H1 (cell line): ENCODE results near the gene PAIP2B. TPM values are rescaled to one million over a fixed set of nuclear protein-coding genes. Genes with fewer than 3 reads are reported as not detected.
A peak's percentile ranks its signal among the peaks of the same experiment; 100 is the strongest.

Experiments
- CTCF ChIA-PET: fragments of 300-600 bp; sonication (Branson Sonifier 250); formaldehyde crosslinking; loops from one replicate; lab custom pipeline; 2021; ENCODE audit not compliant: partially characterized antibody; lab: Charles Lee
- POLR2A ChIA-PET: fragments of 300-600 bp; sonication (Branson Sonifier 250); formaldehyde crosslinking; loops from one replicate; lab custom pipeline; 2021; ENCODE audit warnings: inconsistent platforms; ENCODE audit not compliant: partially characterized antibody; lab: Charles Lee
- DNase-seq, 2 experiments: peaks; one replicate each; pipeline versions ENCODE4 v3.0.0 to v3.0.0-alpha.2; 2010 to 2022; ENCODE audit warnings: low spot score in 2 of 2, low read depth in 1 of 2, mixed read lengths in 1 of 2
- FAIRE-seq: peaks from 2 replicates; lab custom pipeline; 2011; peaks lifted over from hg19 to GRCh38; lab: Jason Lieb, UNC
- H2AFZ ChIP-seq: 2 replicates; pipeline ENCODE4 v1.8.1; 2012; ENCODE audit warnings: low read length, inconsistent platforms
- H2AK5ac ChIP-seq: 2 replicates; pipeline ENCODE4 v1.6.1; 2013; ENCODE audit warnings: low read depth, low read length
- H2BK120ac ChIP-seq: replicated peaks from 2 replicates; pipeline ENCODE3; 2013; ENCODE audit warnings: low read depth, low read length, inconsistent platforms
- H2BK12ac ChIP-seq: 2 replicates; pipeline ENCODE4 v1.6.1; 2013; ENCODE audit warnings: low read depth, low read length
- H2BK15ac ChIP-seq: 2 replicates; pipeline ENCODE4 v1.6.1; 2013; ENCODE audit warnings: low read length
- H2BK20ac ChIP-seq: 2 replicates; pipeline ENCODE4 v1.6.1; 2013; ENCODE audit warnings: low read length
- H2BK5ac ChIP-seq: 2 replicates; pipeline ENCODE4 v1.6.1; 2013; ENCODE audit warnings: low read depth, low read length
- H3K14ac ChIP-seq: 2 replicates; pipeline ENCODE4 v1.6.1; 2013; ENCODE audit warnings: inconsistent platforms; ENCODE audit not compliant: insufficient read length
- H3K18ac ChIP-seq: 2 replicates; pipeline ENCODE4 v1.6.1; 2013; ENCODE audit warnings: low read length; ENCODE audit errors: extremely low read depth
- H3K23ac ChIP-seq: 2 replicates; pipeline ENCODE4 v1.6.1; 2013; ENCODE audit warnings: inconsistent platforms; ENCODE audit not compliant: insufficient read length
- H3K23me2 ChIP-seq: 2 replicates; pipeline ENCODE4 v1.6.1; 2013; ENCODE audit warnings: low read depth, low read length
- H3K27ac ChIP-seq: 2 replicates; pipeline ENCODE4 v1.6.1; 2011; ENCODE audit warnings: low read depth, low read length, inconsistent platforms
- H3K27me3 ChIP-seq, 4 experiments: replicated peaks in 1 of 4; 1 replicate in 1 of 4; 2 replicates in 3 of 4; pipeline versions ENCODE4 v1.6.1 to v1.8.1; 2011 to 2013; ENCODE audit warnings: low read length in 3 of 4, mild to moderate bottlenecking in 3 of 4, inconsistent platforms in 2 of 4, mixed read lengths in 2 of 4, moderate library complexity in 1 of 4; ENCODE audit not compliant: control insufficient read depth in 3 of 4, insufficient read depth in 3 of 4; ENCODE audit errors: extremely low read depth in 1 of 4
- H3K36me3 ChIP-seq, 4 experiments: 2 replicates each; pipeline versions ENCODE4 v1.6.1 to v1.8.1; 2011 to 2013; ENCODE audit warnings: mild to moderate bottlenecking in 4 of 4, low read length in 3 of 4, moderate library complexity in 2 of 4, control low read depth in 1 of 4, inconsistent platforms in 1 of 4; ENCODE audit not compliant: insufficient read depth in 4 of 4, control insufficient read depth in 2 of 4
- H3K4ac ChIP-seq: replicated peaks from 2 replicates; pipeline ENCODE3; 2013; ENCODE audit warnings: low read length, low read depth, mixed read lengths, inconsistent platforms; ENCODE audit not compliant: insufficient read length
- H3K4me1 ChIP-seq, 4 experiments: replicated peaks in 1 of 4; 1 replicate in 1 of 4; 2 replicates in 3 of 4; pipeline versions ENCODE4 v1.6.1 to v1.8.1; 2011 to 2013; ENCODE audit warnings: low read length in 3 of 4, inconsistent platforms in 2 of 4, mixed read lengths in 1 of 4; ENCODE audit not compliant: insufficient read depth in 4 of 4, control insufficient read depth in 3 of 4
- H3K4me2 ChIP-seq, 2 experiments: 2 replicates each; pipeline versions ENCODE4 v1.6.1 to v1.8.1; 2011 to 2013; ENCODE audit warnings: low read depth in 2 of 2, low read length in 2 of 2, control low read depth in 1 of 2, inconsistent platforms in 1 of 2, mild to moderate bottlenecking in 1 of 2; ENCODE audit not compliant: insufficient read depth in 1 of 2
- H3K4me3 ChIP-seq, 4 experiments: fragments of 200-600, 300-600 bp in 1 of 4; sonication (generic), shearing (Covaris generic), sonication (Bioruptor Twin) in 1 of 4; 2 replicates each; pipeline versions ENCODE4 v1.5.1 to v1.8.1; 2011 to 2016; ENCODE audit warnings: low read length in 4 of 4, low read depth in 3 of 4, control low read depth in 2 of 4, inconsistent platforms in 2 of 4, mild to moderate bottlenecking in 2 of 4, mixed read lengths in 1 of 4, moderate library complexity in 1 of 4; ENCODE audit not compliant: insufficient read depth in 2 of 4; ENCODE audit errors: extremely low read depth in 1 of 4
- H3K56ac ChIP-seq: replicated peaks from 2 replicates; pipeline ENCODE3; 2013; ENCODE audit warnings: low read depth, mild to moderate bottlenecking, mixed read lengths, low read length, inconsistent platforms; ENCODE audit not compliant: insufficient read length
- H3K79me1 ChIP-seq: 2 replicates; pipeline ENCODE4 v1.6.1; 2013; ENCODE audit warnings: low read depth, low read length, control low read depth
- H3K79me2 ChIP-seq, 2 experiments: 2 replicates each; pipeline versions ENCODE4 v1.6.1 to v1.8.1; 2012 to 2013; ENCODE audit warnings: low read length in 2 of 2, mild to moderate bottlenecking in 2 of 2, inconsistent platforms in 1 of 2; ENCODE audit not compliant: insufficient read depth in 2 of 2, control insufficient read depth in 1 of 2
- H3K9ac ChIP-seq, 4 experiments: replicated peaks in 1 of 4; 1 replicate in 1 of 4; 2 replicates in 3 of 4; pipeline versions ENCODE4 v1.6.1 to v1.8.1; 2011 to 2013; ENCODE audit warnings: low read depth in 3 of 4, low read length in 3 of 4, control low read depth in 2 of 4, mild to moderate bottlenecking in 2 of 4, moderate library complexity in 2 of 4, inconsistent platforms in 1 of 4; ENCODE audit errors: extremely low read depth in 1 of 4
- H3K9me3 ChIP-seq, 2 experiments: 2 replicates each; pipeline versions ENCODE4 v1.6.1 to v1.8.1; 2012 to 2013; ENCODE audit warnings: mild to moderate bottlenecking in 2 of 2, moderate library complexity in 2 of 2, control low read depth in 1 of 2, inconsistent platforms in 1 of 2, low read depth in 1 of 2, low read length in 1 of 2, mixed read lengths in 1 of 2; ENCODE audit not compliant: insufficient read depth in 2 of 2
- H4K20me1 ChIP-seq, 2 experiments: replicated peaks in 1 of 2; 2 replicates each; pipeline versions ENCODE3 to v1.8.1; 2011 to 2013; ENCODE audit warnings: inconsistent platforms in 2 of 2, low read length in 2 of 2, mild to moderate bottlenecking in 1 of 2; ENCODE audit not compliant: insufficient read depth in 2 of 2, control insufficient read depth in 1 of 2
- H4K5ac ChIP-seq: 2 replicates; pipeline ENCODE4 v1.6.1; 2013; ENCODE audit warnings: low read length, low read depth, mixed read lengths, inconsistent platforms; ENCODE audit not compliant: insufficient read length
- H4K8ac ChIP-seq: 2 replicates; pipeline ENCODE4 v1.8.0; 2013; ENCODE audit warnings: mild to moderate bottlenecking, moderate library complexity, low read length, inconsistent platforms; ENCODE audit not compliant: insufficient read depth; ENCODE audit errors: extremely low read depth
- H4K91ac ChIP-seq: replicated peaks from 2 replicates; pipeline ENCODE3; 2013; ENCODE audit warnings: low read length, mixed read lengths, inconsistent platforms; ENCODE audit not compliant: insufficient read length
- ASH2L ChIP-seq: fragments of 200-600, 300-600 bp; sonication (generic); IDR thresholded peaks from one replicate; pipeline ENCODE4 v1.7.1; 2017; ENCODE audit warnings: low read length
- CEBPB ChIP-seq: IDR thresholded peaks from 2 replicates; pipeline ENCODE4 v1.6.1; 2012; ENCODE audit warnings: low read depth, low read length
- CHD1 ChIP-seq: IDR thresholded peaks from 2 replicates; pipeline ENCODE4 v1.6.1; 2012; ENCODE audit warnings: low read depth, low read length, improper control_type of control experiment
- FOSL1 ChIP-seq: IDR thresholded peaks from 2 replicates; pipeline ENCODE4 v1.6.1; 2011; ENCODE audit warnings: mild to moderate bottlenecking, low read depth, low read length, moderate library complexity; ENCODE audit not compliant: insufficient read depth
- KDM5A ChIP-seq: fragments of 200-600 bp; IDR thresholded peaks from 2 replicates; pipeline ENCODE4 v1.7.1; 2012; ENCODE audit warnings: mild to moderate bottlenecking, low read length, inconsistent platforms, mixed read lengths
- SAP30 ChIP-seq: fragments of 300-600 bp; sonication (generic); IDR thresholded peaks from 2 replicates; pipeline ENCODE4 v1.7.1; 2012; ENCODE audit warnings: low read length, moderate library complexity, mild to moderate bottlenecking, inconsistent platforms; ENCODE audit not compliant: insufficient read depth, insufficient replicate concordance
- WGBS, 2 experiments: shearing (Covaris generic) in 1 of 2; methylation state at CpG; one replicate each; pipeline versions ENCODE4 v1.1.6 to v1.1.7; 2013 to 2015; ENCODE audit warnings: low lambda C conversion rate in 2 of 2, mixed read lengths in 2 of 2, inconsistent platforms in 1 of 2, low coverage in 1 of 2, missing lambda C conversion rate in 1 of 2; ENCODE audit not compliant: insufficient replicate concordance in 2 of 2, insufficient coverage in 1 of 2, insufficient read length in 1 of 2; ENCODE audit errors: extremely low coverage in 1 of 2, missing lambda C conversion rate in 1 of 2; 5-methylcytosine and 5-hydroxymethylcytosine counted together
- polyA plus RNA-seq, 7 experiments: library from polyadenylated mRNA; depleted of rRNA in 3 of 7; stranded (reverse) in 5 of 7; unstranded in 2 of 7; fragments of >200 nt in 5 of 7; fragments of 200-250 nt in 2 of 7; gene quantifications; 1 replicate in 5 of 7; 2 replicates in 1 of 7; 4 replicates in 1 of 7; pipeline versions ENCODE4 v1.2.1 to v1.2.3, GENCODE V29; 2011 to 2013; ENCODE audit warnings: missing spikeins in 2 of 7, mixed read lengths in 2 of 7
- total RNA-seq: library from RNA; stranded (reverse); fragmentation: NEBNext Ultra II Directional; extraction: Animal tissue kit (Norgen Biotek cat#: 25700); gene quantifications from 2 replicates; pipeline ENCODE4 v1.2.1, GENCODE V29; 2021

Gene PAIP2B
- total and polyA plus RNA-seq, 2 of the 8 experiments (the other 6 are each of a cell fraction or from before 2014, with no cell fraction given): 8.4 to 31.3 TPM

GRCh38 chr2:71157124-71157793, 69.6 kb downstream of the PAIP2B start:
- Histone ChIP-seq H4K8ac (no peak overlapping the region), H4K91ac (no peak overlapping the region), H2AK5ac (no peak overlapping the region), H3K4ac (no peak overlapping the region), H3K4me2 (no peak overlapping the region), H3K9me3 (no peaks in the 10 kb centered on the region; a peak in 1 of 4 replicates), H3K18ac (no peak overlapping the region), H3K4me3 (no peak overlapping the region), H4K20me1 (no peaks in the 10 kb centered on the region), H2BK20ac (no peak overlapping the region), H2BK15ac (no peak overlapping the region), H3K79me1 (no peaks in the 10 kb centered on the region), H3K27me3 (no peaks in the 10 kb centered on the region; a peak in 1 of 7 replicates), H3K14ac (no peak overlapping the region), H3K27ac (no peak overlapping the region), H3K9ac (no peak overlapping the region), H4K5ac (no peak overlapping the region), H3K79me2 (no peaks in the 10 kb centered on the region), H2BK5ac (no peak overlapping the region), H2BK12ac (no peak overlapping the region), H2BK120ac (no peak overlapping the region), H2AFZ (no peak overlapping the region), H3K56ac (no peak overlapping the region), H3K4me1 (peaks cover 0 to 2% (median 0%) of the 10 kb centered on the region in 4 experiments; a peak in 3 of 7 replicates), H3K23ac (no peak overlapping the region), H3K36me3 (no peaks in the 10 kb centered on the region), H3K23me2 (no peaks in the 10 kb centered on the region)
- POLR2A ChIA-PET: interaction anchor here (1.0 to 2.4 kb wide), 4 partner anchors 13 to 219 kb away, joined by 3 to 6 read pairs (median 5); partner anchors contain the start of genes MCEE, MPHOSPH10 and ZNF638
- CTCF ChIA-PET: interaction anchor here (0.6 to 4.3 kb wide), 33 partner anchors 8 to 303 kb away, joined by 3 to 25 read pairs (median 4); partner anchors contain the start of gene NAGK
- DNase-seq (peak; percentile 43 to 96), FAIRE-seq (peak; percentile 81)
- 38% methylated on average over 16 of the region's 16 CpGs; no CpG with 5 or more reads in 1 of the 2 experiments for WGBS, 2 experiments
- TF ChIP-seq SAP30: no peak
- no peak for TF ChIP-seq KDM5A
- no peak for TF ChIP-seq CEBPB
- no peak for TF ChIP-seq CHD1
- no peak for TF ChIP-seq FOSL1
- no peak for TF ChIP-seq ASH2L
